K562 (cell line): ENCODE data around the gene SLC8A2. TPM values are rescaled to one million over a fixed set of nuclear protein-coding genes. Genes with fewer than 3 reads are reported as not detected.

Experiments
- ELF2 ChIP-seq: fragments of 250-450 bp; sonication (Bioruptor Pico); IDR thresholded peaks from 2 replicates; pipeline ENCODE4 v1.5.0; 2021; ENCODE audit warnings: mild to moderate bottlenecking
- FOXJ2 ChIP-seq: fragments of 200-800 bp; sonication (Bioruptor generic); IDR thresholded peaks from 2 replicates; pipeline ENCODE4 v1.6.1; 2016; ENCODE audit warnings: missing genetic modification characterization, missing compliant biosample characterization
- HOXB6 ChIP-seq: fragments of 250-450 bp; sonication (Bioruptor Pico); IDR thresholded peaks from 2 replicates; pipeline ENCODE4 v1.5.1; 2022; ENCODE audit warnings: mild to moderate bottlenecking, borderline replicate concordance
- KDM1A ChIP-seq, 2 experiments: fragments of 450-650 bp; IDR thresholded peaks; 2 replicates each; pipeline ENCODE4 v1.6.1; 2016; ENCODE audit warnings: mild to moderate bottlenecking in 2 of 2
- MAX ChIP-seq: sonication (generic); formaldehyde crosslinking; IDR thresholded peaks from 2 replicates; pipeline ENCODE4 v1.9.0; 2022; ENCODE audit warnings: mild to moderate bottlenecking, missing genetic modification reagents
- MCM7 ChIP-seq, 2 experiments: fragments of 450-650 bp; IDR thresholded peaks; 2 replicates each; pipeline ENCODE4 v1.6.1; 2016 to 2018
- MEIS2 ChIP-seq: fragments of 450-650 bp; IDR thresholded peaks from 2 replicates; pipeline ENCODE4 v1.6.1; 2014; ENCODE audit warnings: mild to moderate bottlenecking; ENCODE audit not compliant: partially characterized antibody
- NFIC ChIP-seq: fragments of 450-650 bp; IDR thresholded peaks from 2 replicates; pipeline ENCODE4 v1.6.1; 2017; ENCODE audit warnings: mild to moderate bottlenecking, inconsistent platforms
- NFYB ChIP-seq: IDR thresholded peaks from 2 replicates; pipeline ENCODE4 v1.6.1; 2011; ENCODE audit warnings: mild to moderate bottlenecking, moderate library complexity; ENCODE audit not compliant: insufficient read length; ENCODE audit errors: extremely low read depth
- NR2C1 ChIP-seq, 2 experiments: fragments of 450-650 bp; IDR thresholded peaks; 2 replicates each; pipeline ENCODE4 v1.6.1; 2017; ENCODE audit warnings: mild to moderate bottlenecking in 2 of 2, antibody characterized with exemption in 1 of 2, inconsistent platforms in 1 of 2, missing compliant biosample characterization in 1 of 2, missing genetic modification characterization in 1 of 2
- POLR2AphosphoS2 ChIP-seq: IDR thresholded peaks from 2 replicates; pipeline ENCODE4 v1.6.1; 2012; ENCODE audit warnings: low read length, improper control_type of control experiment
- PYGO2 ChIP-seq: fragments of 450-650 bp; IDR thresholded peaks from 2 replicates; pipeline ENCODE4 v1.6.1; 2016; ENCODE audit warnings: mild to moderate bottlenecking, missing genetic modification characterization, moderate library complexity, missing compliant biosample characterization
- SP1 ChIP-seq: sonication (generic); formaldehyde crosslinking; IDR thresholded peaks from 2 replicates; pipeline ENCODE4 v1.8.1; 2022; ENCODE audit warnings: mild to moderate bottlenecking, missing genetic modification reagents
- ZBED1 ChIP-seq: IDR thresholded peaks from 2 replicates; pipeline ENCODE4 v1.6.1; 2014
- ZBTB5 ChIP-seq: fragments of 450-650 bp; IDR thresholded peaks from 2 replicates; pipeline ENCODE4 v1.6.1; 2017; ENCODE audit warnings: antibody characterized with exemption
- ZC3H4 ChIP-seq: sonication (generic); formaldehyde crosslinking; IDR thresholded peaks from 2 replicates; pipeline ENCODE4 v1.9.0; 2021; ENCODE audit warnings: missing genetic modification reagents, borderline replicate concordance
- ZEB2 ChIP-seq: fragments of 450-650 bp; IDR thresholded peaks from 2 replicates; pipeline ENCODE4 v1.6.1; 2016
- ZNF766 ChIP-seq: fragments of 200-800 bp; sonication (Bioruptor generic); conservative IDR thresholded peaks from 2 replicates; pipeline ENCODE4 v1.6.1; 2016; ENCODE audit warnings: missing genetic modification characterization, missing compliant biosample characterization
- polyA plus RNA-seq, 8 experiments: library from polyadenylated mRNA; depleted of rRNA in 4 of 8; stranded (reverse) in 5 of 8; unstranded in 3 of 8; fragments of >200 nt; fragmentation: Nextera tagmentation in 2 of 8; fragmentation: Illumina TruSeq in 1 of 8; extraction: Ambion mirVana in 2 of 8; extraction: Trizol in 1 of 8; gene quantifications; 2 replicates each; pipeline versions ENCODE4 v1.2.1 to v1.2.3, GENCODE V29; 2011 to 2014; ENCODE audit warnings: inconsistent platforms in 1 of 8, missing spikeins in 1 of 8
- total RNA-seq, 7 experiments: library from RNA; depleted of rRNA in 6 of 7; stranded (reverse); fragments of >200 nt in 6 of 7; fragmentation: Illumina TruSeq in 2 of 7; extraction: Trizol in 2 of 7; gene quantifications; 2 replicates each; pipeline versions ENCODE4 v1.2.1 to v1.2.3, GENCODE V29; 2011 to 2021; ENCODE audit warnings: low replicate concordance in 1 of 7

Gene SLC8A2
- total and polyA plus RNA-seq, 9 of the 15 experiments (the other 6 are each of a cell fraction or from before 2014, with no cell fraction given), result 0.07 to 0.66 (median 0.24) TPM; not detected in 3

GRCh38 chr19:47471733-47472457 is at the start of gene SLC8A2 (continued):
- TF ChIP-seq NR2C1 (IDR thresholded peaks at IDR 0.05) (no peak), NR2C1 (tag; IDR thresholded peaks at IDR 0.05) (no peak), POLR2AphosphoS2 (no peak), ZBED1 (no peak), NFIC (no peak), ELF2 (no peak), ZC3H4 (CRISPR knock-in tag) (no peak), ZNF766 (no peak), MCM7 (IDR thresholded peaks at IDR 0.05) (no peak), FOXJ2 (tag) (no peak), HOXB6 (CRISPR knock-in tag) (no peak), ZBTB5 (no peak), ZEB2 (no peak), SP1 (CRISPR knock-in tag) (peak; percentile 76), MEIS2 (no peak), NFYB (no peak), MAX (peak; percentile 66), PYGO2 (no peak), KDM1A (IDR thresholded peaks at IDR 0.05) (peak in 1 of 2 experiments; percentile 72; a peak in 3 of 4 replicates)
